Suprapubic skin (tissue), 2 donors: ENCODE results near the gene PRMT5.

Experiments used
- EP300 ChIP-seq: sonication (generic); formaldehyde crosslinking; IDR thresholded peaks from one replicate; pipeline ENCODE4 v1.6.1; 2017; ENCODE audit warnings: antibody characterized with exemption
- POLR2A ChIP-seq, 2 donors: fragments of 450-650 bp; IDR thresholded peaks; one replicate each; pipeline ENCODE4 v1.6.1; 2017; ENCODE audit warnings: antibody characterized with exemption in 2 of 2, mild to moderate bottlenecking in 2 of 2, moderate library complexity in 2 of 2

DNA sequence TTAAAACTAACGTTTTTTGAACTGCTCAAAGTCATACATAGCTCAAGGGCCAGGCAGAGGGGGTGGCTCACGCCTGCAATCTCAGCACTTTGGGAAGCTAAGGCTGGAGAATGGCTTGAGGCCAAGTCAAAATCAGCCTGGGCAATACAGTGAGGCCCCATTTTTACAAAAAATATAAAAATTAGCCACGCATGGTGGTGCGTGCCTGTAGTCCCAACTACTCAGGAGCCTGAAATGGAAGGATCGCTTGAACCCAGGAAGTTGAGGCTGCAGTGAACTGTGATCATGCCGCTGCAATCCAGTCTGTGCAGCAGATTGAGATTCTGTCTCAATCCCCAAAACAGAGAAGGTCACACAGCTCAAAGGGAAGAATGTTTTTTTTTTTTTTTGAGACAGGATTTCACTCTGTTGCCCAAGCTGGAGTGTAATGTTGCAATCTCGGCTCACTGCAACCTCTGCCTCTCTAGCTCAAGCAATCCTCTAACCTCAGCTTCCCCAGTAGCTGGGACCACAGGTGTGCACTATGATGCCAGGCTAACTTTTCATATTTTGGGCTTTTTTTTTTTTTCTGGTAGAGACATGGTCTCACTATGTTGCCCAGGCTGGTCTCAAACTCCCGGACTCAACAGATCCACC, 13.2 kb downstream of the PRMT5 start:
- TF ChIP-seq EP300 (no peak), POLR2A (IDR thresholded peaks at IDR 0.05) (no peak)
